Neural progenitor cell (in vitro differentiated cells): ENCODE measurements around the gene AK3. TPM values are rescaled to one million over a fixed set of nuclear protein-coding genes. Genes with fewer than 3 reads are reported as not detected.

ENCODE experiments used
- DNase-seq: peaks from one replicate; pipeline ENCODE4 v3.0.0-alpha.2; 2016; ENCODE audit warnings: low spot score
- H2AFZ ChIP-seq: fragments of 200-600 bp; sonication (generic); replicated peaks from 2 replicates; pipeline ENCODE4 v1.6.1; 2016; ENCODE audit warnings: antibody characterized with exemption
- H3F3A ChIP-seq: fragments of 200-600 bp; sonication (generic); 2 replicates; pipeline ENCODE4 v1.6.1; 2016; ENCODE audit warnings: antibody characterized with exemption, low read depth
- H3K27ac ChIP-seq: fragments of 200-600 bp; sonication (generic); 2 replicates; pipeline ENCODE4 v1.5.1; 2016; ENCODE audit warnings: mild to moderate bottlenecking
- H3K27me3 ChIP-seq: fragments of 200-600 bp; sonication (generic); 2 replicates; pipeline ENCODE4 v1.6.1; 2016; ENCODE audit warnings: mild to moderate bottlenecking, moderate library complexity
- H3K36me3 ChIP-seq: fragments of 200-600 bp; sonication (generic); 2 replicates; pipeline ENCODE4 v1.5.1; 2016
- H3K4me1 ChIP-seq: fragments of 200-600 bp; sonication (generic); 2 replicates; pipeline ENCODE4 v1.6.1; 2016; ENCODE audit warnings: mixed run types
- H3K4me2 ChIP-seq: fragments of 200-600 bp; sonication (generic); 2 replicates; pipeline ENCODE4 v1.6.1; 2016
- H3K4me3 ChIP-seq: fragments of 200-600 bp; sonication (generic); 2 replicates; pipeline ENCODE4 v1.5.1; 2016
- H3K79me2 ChIP-seq: fragments of 200-600 bp; sonication (generic); 2 replicates; pipeline ENCODE4 v1.6.1; 2016; ENCODE audit warnings: low read depth
- H3K9ac ChIP-seq: fragments of 200-600 bp; sonication (generic); 2 replicates; pipeline ENCODE4 v1.6.1; 2016
- H3K9me3 ChIP-seq: fragments of 200-600 bp; sonication (generic); 2 replicates; pipeline ENCODE4 v1.5.1; 2016; ENCODE audit warnings: low read depth
- H4K20me1 ChIP-seq: fragments of 200-600 bp; sonication (generic); 2 replicates; pipeline ENCODE4 v1.6.1; 2016; ENCODE audit warnings: low read depth
- H3K27ac Mint-ChIP-seq: 3 replicates; pipeline ENCODE4 v1.8.0; 2021; ENCODE audit warnings: mixed read lengths
- H3K27me3 Mint-ChIP-seq: 2 replicates; pipeline ENCODE4 v1.8.0; 2022; ENCODE audit warnings: low read depth, mild to moderate bottlenecking, inconsistent platforms, moderate library complexity, mixed read lengths; ENCODE audit not compliant: insufficient read depth
- H3K36me3 Mint-ChIP-seq: 3 replicates; pipeline ENCODE4 v1.8.0; 2021; ENCODE audit warnings: mixed read lengths
- H3K4me1 Mint-ChIP-seq: 3 replicates; pipeline ENCODE4 v1.8.0; 2021; ENCODE audit warnings: mixed read lengths
- H3K4me3 Mint-ChIP-seq: 3 replicates; pipeline ENCODE4 v1.8.0; 2021; ENCODE audit warnings: mild to moderate bottlenecking, moderate library complexity, mixed read lengths
- H3K9me3 Mint-ChIP-seq: 3 replicates; pipeline ENCODE4 v1.8.0; 2020; ENCODE audit warnings: mixed read lengths
- EZH2 ChIP-seq: fragments of 200-600 bp; sonication (generic); IDR thresholded peaks from 2 replicates; pipeline ENCODE4 v1.6.1; 2017; ENCODE audit warnings: antibody characterized with exemption, mild to moderate bottlenecking, moderate library complexity
- EZH2phosphoT487 ChIP-seq: fragments of 200-600 bp; sonication (generic); IDR thresholded peaks from 2 replicates; pipeline ENCODE4 v1.6.1; 2017; ENCODE audit warnings: antibody characterized with exemption
- total RNA-seq: library from RNA; depleted of rRNA; stranded (reverse); fragments of >200 nt; gene quantifications from 2 replicates; pipeline ENCODE4 v1.2.3, GENCODE V29; 2015; ENCODE audit warnings: low replicate concordance
- TF ChIP-seq, protein P1 (sequence below): fragments of 200-600 bp; sonication (generic); IDR thresholded peaks from 2 replicates; pipeline ENCODE4 v1.5.1; 2017; ENCODE audit warnings: antibody characterized with exemption, mild to moderate bottlenecking

AK3 gene
- total RNA-seq, 1 donor from 2014 or later, result 54.8 TPM

DNA sequence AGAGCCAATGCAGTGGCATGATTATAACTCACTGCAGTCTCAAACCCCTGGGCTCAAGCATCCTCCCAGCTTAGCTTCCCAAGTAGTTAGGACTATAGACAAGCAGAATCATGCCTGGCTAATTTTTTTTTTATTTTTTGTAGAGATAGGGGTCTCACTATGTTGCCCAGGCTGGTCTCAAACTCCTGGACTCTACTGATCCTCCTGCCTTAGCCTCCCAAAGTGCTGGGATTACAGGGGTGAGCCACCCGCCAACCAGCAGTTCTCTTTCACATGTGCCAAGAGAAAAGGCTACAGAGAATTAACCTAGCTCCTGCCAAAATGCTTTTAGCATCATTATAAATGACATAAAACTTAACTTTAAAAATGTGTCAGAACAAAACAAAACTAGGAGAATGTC is 8.1 kb downstream of the AK3 start:
- DNase-seq, result no peak
- Mint-ChIP-seq H3K27ac (no peak overlapping the region), H3K9me3 (peaks cover 3% of the 10 kb centered on the region), H3K36me3 (peaks cover 20% of the 10 kb centered on the region), H3K4me1 (no peaks in the 10 kb centered on the region), H3K27me3 (no peaks in the 10 kb centered on the region), H3K4me3 (no peak overlapping the region)
- Histone ChIP-seq H3K9me3 (no peaks in the 10 kb centered on the region), H2AFZ (no peak overlapping the region), H3F3A (no peaks in the 10 kb centered on the region), H3K36me3 (no peaks in the 10 kb centered on the region), H3K4me1 (no peaks in the 10 kb centered on the region), H3K4me2 (no peak overlapping the region), H4K20me1 (peaks cover 7% of the 10 kb centered on the region), H3K27me3 (no peaks in the 10 kb centered on the region), H3K79me2 (peaks cover 33% of the 10 kb centered on the region), H3K4me3 (no peak overlapping the region), H3K27ac (no peak overlapping the region), H3K9ac (no peak overlapping the region)
- TF ChIP-seq, protein P1, sequence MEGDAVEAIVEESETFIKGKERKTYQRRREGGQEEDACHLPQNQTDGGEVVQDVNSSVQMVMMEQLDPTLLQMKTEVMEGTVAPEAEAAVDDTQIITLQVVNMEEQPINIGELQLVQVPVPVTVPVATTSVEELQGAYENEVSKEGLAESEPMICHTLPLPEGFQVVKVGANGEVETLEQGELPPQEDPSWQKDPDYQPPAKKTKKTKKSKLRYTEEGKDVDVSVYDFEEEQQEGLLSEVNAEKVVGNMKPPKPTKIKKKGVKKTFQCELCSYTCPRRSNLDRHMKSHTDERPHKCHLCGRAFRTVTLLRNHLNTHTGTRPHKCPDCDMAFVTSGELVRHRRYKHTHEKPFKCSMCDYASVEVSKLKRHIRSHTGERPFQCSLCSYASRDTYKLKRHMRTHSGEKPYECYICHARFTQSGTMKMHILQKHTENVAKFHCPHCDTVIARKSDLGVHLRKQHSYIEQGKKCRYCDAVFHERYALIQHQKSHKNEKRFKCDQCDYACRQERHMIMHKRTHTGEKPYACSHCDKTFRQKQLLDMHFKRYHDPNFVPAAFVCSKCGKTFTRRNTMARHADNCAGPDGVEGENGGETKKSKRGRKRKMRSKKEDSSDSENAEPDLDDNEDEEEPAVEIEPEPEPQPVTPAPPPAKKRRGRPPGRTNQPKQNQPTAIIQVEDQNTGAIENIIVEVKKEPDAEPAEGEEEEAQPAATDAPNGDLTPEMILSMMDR, result no peak
- TF ChIP-seq EZH2phosphoT487 (no peak), EZH2 (no peak)

DNA sequence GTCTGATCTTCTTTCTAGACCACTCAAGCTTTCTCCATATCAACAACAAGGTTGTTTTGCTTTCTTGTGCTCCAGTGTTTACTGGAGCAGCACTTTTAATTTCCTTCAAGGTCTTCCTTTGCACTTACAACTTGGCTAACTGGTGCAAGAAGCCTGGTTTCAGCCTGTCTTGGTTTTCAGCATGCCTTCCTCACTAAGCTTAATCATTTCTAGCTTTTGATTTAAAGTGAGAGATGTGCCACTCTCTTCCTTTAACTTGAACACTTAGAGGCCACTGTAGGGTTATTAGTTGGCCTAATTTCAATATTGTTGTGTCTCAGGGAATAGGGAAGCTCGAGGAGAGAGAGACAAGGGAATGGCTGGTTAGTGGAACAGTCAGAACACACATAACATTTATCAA is 13.4 kb downstream of the AK3 start:
- Histone ChIP-seq H2AFZ (no peak overlapping the region), H3K36me3 (no peaks in the 10 kb centered on the region), H3K4me3 (no peak overlapping the region), H3K79me2 (peaks cover 18% of the 10 kb centered on the region), H4K20me1 (peaks cover 4% of the 10 kb centered on the region), H3K4me2 (no peak overlapping the region), H3K9ac (no peak overlapping the region), H3K27me3 (no peaks in the 10 kb centered on the region), H3K9me3 (no peaks in the 10 kb centered on the region), H3F3A (no peaks in the 10 kb centered on the region), H3K4me1 (no peaks in the 10 kb centered on the region), H3K27ac (no peak overlapping the region)
- Mint-ChIP-seq H3K9me3 (no peaks in the 10 kb centered on the region), H3K4me3 (no peak overlapping the region), H3K36me3 (peaks cover 23% of the 10 kb centered on the region), H3K27ac (no peak overlapping the region), H3K27me3 (no peaks in the 10 kb centered on the region), H3K4me1 (no peaks in the 10 kb centered on the region)
- TF ChIP-seq EZH2phosphoT487 (no peak), EZH2 (no peak)
- TF ChIP-seq, protein P1, result no peak
- no peak for DNase-seq

DNA sequence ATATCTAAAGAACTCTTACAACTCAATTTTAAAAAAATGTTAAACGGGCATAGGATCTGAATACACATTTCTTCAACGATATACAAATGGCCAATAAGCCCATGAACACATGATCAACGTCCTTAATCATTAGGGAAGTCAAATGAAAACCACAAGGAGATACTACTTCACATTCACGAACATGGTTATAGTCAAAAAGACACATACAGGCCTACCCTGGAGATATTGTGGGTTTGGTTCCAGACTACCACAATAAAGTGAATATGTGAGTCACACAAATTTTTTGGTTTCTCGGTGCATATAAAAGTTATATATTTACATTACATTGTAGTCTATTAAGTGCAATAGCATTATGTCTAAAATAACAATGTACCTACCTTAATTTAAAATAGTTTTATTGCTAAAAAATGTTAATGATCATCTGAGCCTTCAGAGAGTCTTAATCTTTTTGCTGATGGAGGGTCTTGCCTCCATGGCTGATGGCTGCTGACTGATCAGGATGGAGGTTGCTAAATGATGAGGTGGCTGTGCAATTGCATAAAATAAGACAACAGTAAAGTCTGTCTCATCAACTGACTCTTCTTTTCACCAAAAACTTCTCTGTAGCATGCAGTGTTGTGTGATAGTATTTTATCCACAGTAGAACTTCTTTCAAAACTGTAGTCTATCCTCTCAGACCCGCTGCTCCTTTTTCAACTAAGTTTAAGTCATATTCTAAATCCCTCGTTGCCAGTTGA is 15.1 kb downstream of the AK3 start:
- no peak overlapping the region for H3K9ac ChIP-seq
- DNase-seq, result no peak
- no peak overlapping the region for H2AFZ ChIP-seq
- H3K4me1 Mint-ChIP-seq, result no peaks in the 10 kb centered on the region
- H3K4me3 Mint-ChIP-seq, result no peak overlapping the region
- no peaks in the 10 kb centered on the region for H3F3A ChIP-seq
- no peaks in the 10 kb centered on the region for H4K20me1 ChIP-seq
- no peak for TF ChIP-seq EZH2
- TF ChIP-seq, protein P1, result no peak
- no peak for TF ChIP-seq EZH2phosphoT487
- H3K27ac Mint-ChIP-seq, result no peak overlapping the region
- H3K36me3 ChIP-seq, result no peaks in the 10 kb centered on the region
- H3K79me2 ChIP-seq, result peaks cover 18% of the 10 kb centered on the region
- H3K9me3 Mint-ChIP-seq, result no peaks in the 10 kb centered on the region
- no peaks in the 10 kb centered on the region for H3K27me3 ChIP-seq
- no peak overlapping the region for H3K27ac ChIP-seq
- peaks cover 23% of the 10 kb centered on the region for H3K36me3 Mint-ChIP-seq
- no peak overlapping the region for H3K4me2 ChIP-seq
- no peaks in the 10 kb centered on the region for H3K9me3 ChIP-seq
- H3K4me3 ChIP-seq, result no peak overlapping the region
- H3K27me3 Mint-ChIP-seq, result no peaks in the 10 kb centered on the region
- H3K4me1 ChIP-seq, result no peaks in the 10 kb centered on the region
